GM19193 (cell line): Measurements from ENCODE around the gene DOHH.

Source experiments
- POLR2A ChIP-seq: IDR thresholded peaks from 4 replicates; pipeline ENCODE4 v1.6.1; 2011; ENCODE audit not compliant: insufficient read depth, insufficient read length; ENCODE audit errors: extremely low read depth

Gene DOHH

GRCh38 chr19:3500429-3501101 lies at the start of gene DOHH:
Gene DOHH (minus strand): TSS chr19:3500674. CDS start chr19:3496814, 3,860 bp downstream.
- peak; percentile 88 for TF ChIP-seq POLR2A

GRCh38 chr19:3549816-3550215 lies 49.3 kb upstream of the DOHH start:
- TF ChIP-seq POLR2A: no peak

- no peak for TF ChIP-seq POLR2A
These were observed 48.1 kb upstream of the DOHH start for GRCh38 chr19:3548606-3549005.

- TF ChIP-seq POLR2A: no peak
These were observed 47.4 kb upstream of the DOHH start for GRCh38 chr19:3547767-3548282.

- no peak for TF ChIP-seq POLR2A
These were observed 46.8 kb upstream of the DOHH start for GRCh38 chr19:3547301-3547731.

GRCh38 chr19:3546119-3546518 lies 45.6 kb upstream of the DOHH start:
- TF ChIP-seq POLR2A: no peak

- TF ChIP-seq POLR2A: no peak
These were observed 45.2 kb upstream of the DOHH start for GRCh38 chr19:3545669-3546034.

- no peak for TF ChIP-seq POLR2A
These were observed 44.5 kb upstream of the DOHH start for GRCh38 chr19:3544742-3545668.

- no peak for TF ChIP-seq POLR2A
These were observed 43.5 kb upstream of the DOHH start for GRCh38 chr19:3544058-3544376.

GRCh38 chr19:3543150-3544057 lies 42.9 kb upstream of the DOHH start:
- no peak for TF ChIP-seq POLR2A

- no peak for TF ChIP-seq POLR2A
These were observed 39.3 kb upstream of the DOHH start for GRCh38 chr19:3539756-3540118.

- TF ChIP-seq POLR2A: no peak
These were observed 38.7 kb upstream of the DOHH start, which contains the start of gene TEKTIP1 for GRCh38 chr19:3538965-3539755. Gene TEKTIP1 (plus strand): TSS chr19:3539174. CDS start chr19:3539178, 4 bp downstream.

- no peak for TF ChIP-seq POLR2A
These were observed 37.9 kb upstream of the DOHH start for GRCh38 chr19:3538258-3538929.
